ENCODE measurements around the gene TRAPPC11. TPM values are rescaled to one million over a fixed set of nuclear protein-coding genes. Genes with fewer than 3 reads are reported as not detected.
A peak's percentile ranks its signal among the peaks of the same experiment; 100 is the strongest.

TRAPPC11 gene
- total RNA-seq (10 to 100 TPM; 14.7 to 19.2 TPM), total RNA-seq (29.1 to 109 (median 73.9) reads per million in 172 experiments)
- polyA plus RNA-seq (2013, experiment 1 of 2) = 25.4 TPM
- polyA plus RNA-seq (2013, experiment 2 of 2) = 26.5 TPM

GRCh38 chr4:183659029-183659871, at the start of gene TRAPPC11, which contains the start of gene RWDD4:
TRAPPC11 (plus strand) TSS chr4:183659293; CDS start chr4:183663868, 4,575 bp downstream.
RWDD4 (minus strand) TSS chr4:183659185; CDS start chr4:183658952, 233 bp downstream.
- Mint-ChIP-seq H3K4me1 (ENCODE audit: low read depth) (peaks cover 56% of the 10 kb centered on the region), H3K27me3 (no peaks in the 10 kb centered on the region), H3K36me3 (ENCODE audit: low read depth) (peaks cover 34% of the 10 kb centered on the region), H3K9me3 (no peaks in the 10 kb centered on the region), H3K27ac (peak within 1 kb of the TSS; percentile 93), H3K4me3 (peak within 1 kb of the TSS; percentile 94)
- DNase-seq (peak; percentile 92 to 99 (median 94)), ATAC-seq (ENCODE audit: poor library complexity) (peak; percentile 99)
- Histone ChIP-seq H3K4me1 (ENCODE audit: insufficient read depth, low read length) (peaks cover 24% of the 10 kb centered on the region), H3K4me3 (ENCODE audit: low read length) (peak within 1 kb of the TSS; percentile 81), H3K27me3 (ENCODE audit: control insufficient read depth in 1 of 2, insufficient read depth in 2 of 2, low read length in 2 of 2) (no peaks in the 10 kb centered on the region), H3K36me3 (ENCODE audit: insufficient read depth, low read length) (peaks cover 10% of the 10 kb centered on the region), H3K27ac (ENCODE audit: low read depth in 1 of 2, low read length in 2 of 2) (peak within 1 kb of the TSS; percentile 74 to 79), H3K9me3 (ENCODE audit: control insufficient read depth in 1 of 2, insufficient read depth in 1 of 2, low read length in 2 of 2) (no peaks in the 10 kb centered on the region)
- CTCF ChIA-PET = no interaction called here
- intact Hi-C loops (cut with DNase I, micrococcal nuclease) = loop anchor here (1.0 to 10.0 kb wide), 6 partner anchors 153 to 1166 kb away; partner anchors contain the start of genes ACSL1 (in 1 of the 2), CDKN2AIP (in 1 of the 2) and ING2 (in 1 of the 2)
- POLR2A ChIA-PET = interaction anchor here (0.6 to 2.1 kb wide), 7 partner anchors 10 to 215 kb away, joined by 3 to 14 read pairs (median 3); partner anchors contain the start of genes CDKN2AIP and ING2
- TF ChIP-seq, protein P1, sequence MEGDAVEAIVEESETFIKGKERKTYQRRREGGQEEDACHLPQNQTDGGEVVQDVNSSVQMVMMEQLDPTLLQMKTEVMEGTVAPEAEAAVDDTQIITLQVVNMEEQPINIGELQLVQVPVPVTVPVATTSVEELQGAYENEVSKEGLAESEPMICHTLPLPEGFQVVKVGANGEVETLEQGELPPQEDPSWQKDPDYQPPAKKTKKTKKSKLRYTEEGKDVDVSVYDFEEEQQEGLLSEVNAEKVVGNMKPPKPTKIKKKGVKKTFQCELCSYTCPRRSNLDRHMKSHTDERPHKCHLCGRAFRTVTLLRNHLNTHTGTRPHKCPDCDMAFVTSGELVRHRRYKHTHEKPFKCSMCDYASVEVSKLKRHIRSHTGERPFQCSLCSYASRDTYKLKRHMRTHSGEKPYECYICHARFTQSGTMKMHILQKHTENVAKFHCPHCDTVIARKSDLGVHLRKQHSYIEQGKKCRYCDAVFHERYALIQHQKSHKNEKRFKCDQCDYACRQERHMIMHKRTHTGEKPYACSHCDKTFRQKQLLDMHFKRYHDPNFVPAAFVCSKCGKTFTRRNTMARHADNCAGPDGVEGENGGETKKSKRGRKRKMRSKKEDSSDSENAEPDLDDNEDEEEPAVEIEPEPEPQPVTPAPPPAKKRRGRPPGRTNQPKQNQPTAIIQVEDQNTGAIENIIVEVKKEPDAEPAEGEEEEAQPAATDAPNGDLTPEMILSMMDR (IDR thresholded peaks at IDR 0.05) = no peak

DNA sequence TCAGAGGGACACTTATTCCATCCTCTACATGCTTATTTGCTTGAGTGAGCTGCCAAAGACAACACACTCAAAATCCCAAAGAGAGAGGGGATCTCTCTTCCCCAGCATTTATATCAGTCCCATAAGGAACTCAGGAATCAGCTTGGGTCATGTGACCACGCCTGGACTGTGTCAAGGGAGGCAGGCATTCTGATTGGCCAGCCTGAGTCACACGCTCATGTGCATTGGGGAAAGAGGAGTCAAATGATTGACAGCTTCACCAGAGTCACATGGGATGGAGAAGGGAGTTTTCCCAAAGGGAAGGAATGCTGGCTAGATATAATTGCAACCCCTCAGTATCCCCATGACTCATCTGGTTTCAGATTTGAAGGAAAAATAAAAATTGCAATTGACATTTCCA, 49.1 kb upstream of the TRAPPC11 start:
- H3K9me3 ChIP-seq (ENCODE audit: control insufficient read depth in 1 of 2, insufficient read depth in 1 of 2, low read length in 2 of 2) = no peaks in the 10 kb centered on the region
- H3K4me1 Mint-ChIP-seq (ENCODE audit: low read depth) = no peaks in the 10 kb centered on the region
- intact Hi-C loops (cut with DNase I, micrococcal nuclease) = no loop called here
- H3K27ac Mint-ChIP-seq = no peak overlapping the region
- DNase-seq (no peak), ATAC-seq (ENCODE audit: poor library complexity) (no peak)
- H3K27ac ChIP-seq (ENCODE audit: low read depth in 1 of 2, low read length in 2 of 2) = no peak overlapping the region
- no peaks in the 10 kb centered on the region for H3K9me3 Mint-ChIP-seq
- ChIA-PET POLR2A (no interaction called here), CTCF (no interaction called here)
- no peak overlapping the region for H3K4me3 ChIP-seq (ENCODE audit: low read length)
- peaks cover 29% of the 10 kb centered on the region for H3K27me3 Mint-ChIP-seq
- no peak overlapping the region for H3K4me3 Mint-ChIP-seq
- no peaks in the 10 kb centered on the region for H3K4me1 ChIP-seq (ENCODE audit: insufficient read depth, low read length)
- TF ChIP-seq, protein P1 (IDR thresholded peaks at IDR 0.05) = no peak
- no peaks in the 10 kb centered on the region for H3K36me3 ChIP-seq (ENCODE audit: insufficient read depth, low read length)
- H3K27me3 ChIP-seq (ENCODE audit: control insufficient read depth in 1 of 2, insufficient read depth in 2 of 2, low read length in 2 of 2) = peaks cover 3 to 5% of the 10 kb centered on the region in 2 experiments
- no peaks in the 10 kb centered on the region for H3K36me3 Mint-ChIP-seq (ENCODE audit: low read depth)

DNA sequence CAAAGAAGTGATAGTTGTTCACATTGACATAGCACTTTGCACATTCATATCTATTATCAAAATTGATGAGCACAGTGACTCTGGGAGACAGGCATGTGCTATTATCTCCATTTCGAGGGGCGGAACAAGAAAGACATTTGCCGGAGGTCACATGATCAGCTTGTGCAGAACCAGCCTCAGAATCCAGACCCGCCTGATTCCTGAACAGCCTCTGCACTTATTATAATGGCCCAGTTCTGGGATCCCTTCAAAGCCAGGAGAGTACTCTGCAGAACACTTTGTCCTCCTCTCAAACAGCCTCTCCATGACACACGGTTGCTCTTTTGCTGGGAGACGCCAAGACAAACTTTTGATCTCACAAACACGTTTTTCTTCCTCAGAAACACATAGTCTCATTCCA, 48.5 kb upstream of the TRAPPC11 start:
- Histone ChIP-seq H3K27ac (ENCODE audit: low read depth in 1 of 2, low read length in 2 of 2) (no peak overlapping the region), H3K36me3 (ENCODE audit: insufficient read depth, low read length) (no peaks in the 10 kb centered on the region), H3K27me3 (ENCODE audit: control insufficient read depth in 1 of 2, insufficient read depth in 2 of 2, low read length in 2 of 2) (peaks cover 3 to 5% of the 10 kb centered on the region in 2 experiments), H3K9me3 (ENCODE audit: control insufficient read depth in 1 of 2, insufficient read depth in 1 of 2, low read length in 2 of 2) (no peaks in the 10 kb centered on the region), H3K4me3 (ENCODE audit: low read length) (no peak overlapping the region), H3K4me1 (ENCODE audit: insufficient read depth, low read length) (no peaks in the 10 kb centered on the region)
- no peaks in the 10 kb centered on the region for H3K9me3 Mint-ChIP-seq
- DNase-seq (no peak), ATAC-seq (ENCODE audit: poor library complexity) (no peak)
- TF ChIP-seq, protein P1 (IDR thresholded peaks at IDR 0.05) = no peak
- H3K4me3 Mint-ChIP-seq = no peak overlapping the region
- ChIA-PET CTCF (no interaction called here), POLR2A (no interaction called here)
- peaks cover 29% of the 10 kb centered on the region for H3K27me3 Mint-ChIP-seq
- intact Hi-C loops (cut with DNase I, micrococcal nuclease) = no loop called here
- H3K27ac Mint-ChIP-seq = no peak overlapping the region
- no peaks in the 10 kb centered on the region for H3K36me3 Mint-ChIP-seq (ENCODE audit: low read depth)
- no peaks in the 10 kb centered on the region for H3K4me1 Mint-ChIP-seq (ENCODE audit: low read depth)

Data from CD4-positive, alpha-beta T cell (primary cell).